Heart left ventricle (tissue), 13 donors: Measurements from ENCODE around the gene ARHGAP1.

Experiments used
- CTCF ChIP-seq, 12 donors: fragments of 200-600 bp; sonication (generic) in 4 of 12; IDR thresholded peaks; one replicate each; pipeline versions ENCODE4 v1.5.0 to v1.8.0; 2018 to 2022; ENCODE audit warnings: antibody characterized with exemption in 12 of 12, mild to moderate bottlenecking in 5 of 12
- POLR2A ChIP-seq, 2 donors: fragments of 450-650 bp; IDR thresholded peaks; one replicate each; pipeline ENCODE4 v1.6.1; 2017; ENCODE audit warnings: antibody characterized with exemption in 2 of 2, mild to moderate bottlenecking in 2 of 2, moderate library complexity in 2 of 2
- donor health status: ischemic (EF 13 %, LVEDD 7.1; RV severe dilation, severe dysfunction).
- donor health status: DM: no; HTN: yes; CAD: no.
- donor health status: DM: no; HTN: no; CAD: no.
- donor health status: ischemic (EF 25% LVEDD 6.9; RV normal size, moderate dysfunction).
- donor health status: ischemic (EF 25% LVEDD 5.7; RV mildly dilated, moderate dysfunction).
- donor health status: ischemic (EF 35%, LVEDD 5.7; RV mildly dilated, moderate dysfunction).
- donor health status: nonischemic (EF 11% LVEDD 7.7; RV severe dilation, severe dysfunction).
- donor health status: DM: yes; HTN: yes; CAD: no.
- donor health status: PGD.
- donor health status: ischemic (EF 29% LVEDD 5.4; RV normal size, mild dysfunction).
- donor health status: nonischemic (EF 23%, LVEDD 6.1; RV moderate dilation, normal function).

- TF ChIP-seq POLR2A (IDR thresholded peaks at IDR 0.05): no peak
- TF ChIP-seq CTCF (IDR thresholded peaks at IDR 0.05): no peak
These were observed 1.8 kb downstream of the ARHGAP1 start for GRCh38 chr11:46698597-46698996.
